Stimulated activated CD8-positive, alpha-beta memory T cell treated with anti-CD3 and anti-CD28 coated beads, Interleukin-2, amount 100 ng/mL, for 1 hour (primary cell): Measurements from ENCODE around the gene FSTL4.

Experiments
- DNase-seq, 2 donors: peaks; one replicate each; pipeline ENCODE4 v3.0.0-alpha.2; 2020; ENCODE audit warnings: low read depth in 2 of 2

The FSTL4 gene

DNA sequence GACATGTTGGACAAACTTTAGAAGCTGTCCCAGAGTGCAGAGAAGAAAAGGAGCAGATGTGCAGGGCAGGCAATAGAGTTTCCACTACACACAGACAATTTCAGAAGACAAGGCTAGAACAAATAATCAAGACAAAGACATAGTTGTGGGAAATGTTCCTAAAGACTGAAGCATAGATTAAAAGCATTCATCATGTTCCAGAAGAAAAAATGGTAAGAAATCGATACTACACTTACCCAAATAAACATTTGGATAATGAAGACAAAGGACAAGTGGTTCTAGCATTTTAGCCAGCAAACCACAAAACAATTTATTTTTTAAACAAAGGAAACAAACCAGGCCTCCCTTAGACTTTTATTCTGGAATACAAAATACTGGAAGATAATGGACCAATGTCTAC lies 97.9 kb downstream of the FSTL4 start:
- DNase-seq = no peak

DNA sequence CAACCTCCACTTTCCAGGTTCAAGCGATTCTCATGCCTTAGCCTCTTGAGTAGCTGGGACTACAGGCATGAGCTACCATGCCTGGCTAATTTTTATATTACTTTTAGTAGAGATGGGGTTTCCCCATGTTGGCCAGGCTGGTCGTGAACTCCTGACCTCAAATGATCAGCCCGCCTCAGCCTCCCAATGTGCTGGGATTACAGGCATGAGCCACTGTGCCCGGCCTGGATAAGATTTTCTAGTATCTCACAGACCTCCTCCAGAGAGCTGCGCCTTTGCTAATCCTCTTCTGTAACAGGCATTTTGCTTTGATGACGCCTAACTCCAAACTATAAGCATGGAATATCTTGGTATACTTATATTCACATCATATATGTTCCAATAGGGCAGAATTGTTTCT lies 99.4 kb downstream of the FSTL4 start:
- no peak for DNase-seq

DNA sequence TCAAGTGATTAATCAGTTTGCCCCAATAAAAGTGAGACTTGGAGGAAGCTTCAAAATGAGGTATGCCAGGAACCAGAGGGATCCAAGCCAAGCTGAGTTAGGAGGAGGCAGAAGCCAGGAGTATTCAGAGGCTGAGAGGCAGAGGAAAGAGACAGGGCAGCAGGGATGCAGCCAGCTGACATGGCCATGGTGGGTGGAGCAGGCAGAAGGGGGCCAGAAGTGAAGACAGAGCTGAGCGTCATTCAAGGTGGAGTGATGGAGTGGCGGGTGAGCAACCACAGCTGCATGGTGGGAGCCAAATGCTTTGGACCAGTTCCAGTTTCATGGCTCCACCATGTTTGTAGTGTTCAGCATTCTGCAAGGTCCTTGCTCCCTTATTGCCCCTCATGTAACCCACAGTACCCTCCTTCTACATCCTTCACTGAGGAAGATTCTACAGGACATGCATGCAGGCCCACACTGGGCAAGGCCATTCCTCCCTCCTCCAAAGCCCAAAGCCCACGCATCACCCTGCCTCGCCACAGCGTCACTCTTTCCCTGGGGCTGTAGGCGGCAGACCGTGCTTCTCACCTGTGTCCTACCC lies 100.6 kb downstream of the FSTL4 start:
- DNase-seq = no peak

DNA sequence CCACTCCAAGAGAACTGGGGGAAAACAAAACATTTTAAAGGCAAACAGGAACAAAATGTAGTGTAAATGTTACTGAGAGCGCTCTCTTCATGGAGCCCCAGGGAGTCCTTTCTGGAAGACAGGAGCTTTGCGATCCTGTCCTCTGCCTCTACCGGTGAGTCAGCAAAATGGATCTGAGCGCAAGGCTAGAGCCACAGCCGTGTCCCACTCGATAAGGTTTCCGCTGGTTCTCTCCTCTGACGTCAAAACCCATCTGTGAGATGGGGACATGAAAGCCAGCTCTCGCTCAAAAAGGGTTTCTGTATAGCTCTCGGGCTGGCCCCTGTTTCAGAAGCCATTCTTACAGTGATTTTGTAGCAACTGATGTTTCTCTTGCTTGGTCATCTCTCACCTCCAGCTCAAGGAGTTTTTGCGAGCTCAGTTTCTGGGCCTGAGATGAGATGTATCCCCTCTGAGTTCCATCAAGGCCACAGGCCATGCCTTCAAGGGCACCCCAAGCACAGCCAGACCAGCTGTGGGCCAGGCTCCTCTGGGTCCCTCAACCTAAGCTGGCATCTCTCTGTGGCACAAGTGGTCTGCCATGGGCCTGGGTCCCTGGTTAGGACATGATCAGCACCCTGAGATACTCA lies 101.6 kb downstream of the FSTL4 start:
- DNase-seq = no peak

DNA sequence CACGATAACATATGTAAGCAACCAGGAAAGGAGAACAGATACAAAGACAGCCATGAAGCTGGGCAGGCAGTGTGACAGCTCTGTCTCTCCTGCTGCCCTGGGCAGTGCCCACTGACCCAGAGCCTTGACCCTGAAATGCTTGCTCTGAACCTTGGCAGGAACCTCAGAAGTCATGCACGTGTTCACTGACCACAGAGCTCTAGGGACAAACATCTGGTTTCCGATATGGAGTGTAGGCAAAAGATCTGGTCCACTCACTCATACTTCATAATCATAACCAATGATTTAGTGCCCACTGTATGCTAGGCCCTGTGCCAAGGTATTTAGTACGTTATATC lies 102.6 kb downstream of the FSTL4 start:
- no peak for DNase-seq

DNA sequence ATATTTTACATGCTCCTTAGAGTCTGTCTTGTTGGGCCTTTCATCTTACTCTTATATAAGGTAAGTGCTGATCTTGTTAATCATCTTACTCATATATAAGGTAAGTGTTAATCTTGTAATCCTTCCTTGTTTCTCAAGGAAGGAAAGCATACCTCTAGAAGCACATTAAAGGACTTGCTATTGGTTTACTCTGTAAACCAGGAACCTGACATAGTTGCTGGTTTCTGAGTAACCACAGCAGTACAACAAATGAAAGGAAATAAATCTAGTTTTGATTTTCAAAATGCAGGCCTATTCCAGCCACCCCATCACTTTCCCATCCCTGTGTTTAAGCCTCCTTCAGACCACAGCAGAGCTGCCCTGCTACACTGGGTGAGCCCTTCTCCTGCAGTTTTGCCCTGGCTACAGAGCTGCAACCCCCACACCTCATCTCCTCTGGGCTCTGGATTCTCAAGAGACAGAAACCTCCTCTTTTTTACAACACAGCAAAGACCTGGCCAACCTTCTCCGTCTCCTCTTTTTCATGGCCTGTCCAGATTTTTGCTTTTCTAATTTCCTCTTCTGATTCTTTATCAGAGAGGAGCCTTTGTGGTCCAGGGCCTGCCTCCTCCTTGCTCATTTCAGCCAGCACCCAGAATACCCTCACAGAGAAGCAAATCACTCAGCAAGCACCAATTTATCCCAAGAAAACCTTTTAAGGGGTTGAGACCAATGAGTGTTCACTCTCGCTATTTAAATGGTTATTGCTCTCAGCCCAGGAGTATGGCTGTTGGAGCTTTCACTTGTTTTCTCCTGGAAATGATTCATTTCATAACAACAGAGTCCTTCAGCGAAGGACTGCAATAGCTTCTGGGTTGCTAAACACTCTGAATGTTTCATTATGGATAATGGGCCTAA lies 103.2 kb downstream of the FSTL4 start:
- DNase-seq = no peak

DNA sequence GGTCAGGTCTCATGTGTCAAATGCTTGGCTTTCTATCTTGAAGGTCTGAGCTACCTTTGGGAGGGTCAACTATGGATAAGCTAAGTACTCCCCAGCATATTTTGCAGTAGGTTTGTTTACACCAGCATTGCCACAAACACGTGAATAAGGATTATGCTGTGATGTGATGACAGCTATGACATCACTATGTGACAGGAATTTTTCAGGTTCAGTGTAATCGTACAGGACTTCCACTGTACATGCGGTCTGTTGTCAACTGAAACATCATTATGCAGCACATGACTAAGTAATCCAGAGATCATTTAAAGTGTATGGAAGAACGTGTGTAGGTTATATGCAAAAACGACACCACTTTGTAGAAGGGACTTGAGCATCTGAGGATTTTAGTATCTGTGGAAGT lies 104.0 kb downstream of the FSTL4 start:
- no peak for DNase-seq

DNA sequence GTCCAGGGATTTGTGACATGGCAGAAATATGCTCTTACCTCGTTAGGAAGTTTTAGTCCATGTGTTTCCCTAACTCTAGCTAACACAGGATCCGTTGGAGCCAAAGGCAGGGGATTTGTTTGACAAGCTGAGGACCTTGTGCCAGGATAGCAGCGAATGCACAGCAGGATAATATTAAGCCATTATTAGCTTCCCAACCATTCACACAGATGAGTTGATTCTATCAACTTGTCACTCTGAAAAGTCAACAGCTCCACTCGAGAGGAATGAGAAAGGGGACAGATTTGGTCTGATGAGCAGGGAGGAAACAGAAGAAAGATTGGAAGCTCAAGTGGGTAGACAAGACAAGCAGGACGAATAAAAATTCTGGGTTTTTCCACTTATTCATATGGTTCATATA lies 106.2 kb downstream of the FSTL4 start:
- no peak for DNase-seq

DNA sequence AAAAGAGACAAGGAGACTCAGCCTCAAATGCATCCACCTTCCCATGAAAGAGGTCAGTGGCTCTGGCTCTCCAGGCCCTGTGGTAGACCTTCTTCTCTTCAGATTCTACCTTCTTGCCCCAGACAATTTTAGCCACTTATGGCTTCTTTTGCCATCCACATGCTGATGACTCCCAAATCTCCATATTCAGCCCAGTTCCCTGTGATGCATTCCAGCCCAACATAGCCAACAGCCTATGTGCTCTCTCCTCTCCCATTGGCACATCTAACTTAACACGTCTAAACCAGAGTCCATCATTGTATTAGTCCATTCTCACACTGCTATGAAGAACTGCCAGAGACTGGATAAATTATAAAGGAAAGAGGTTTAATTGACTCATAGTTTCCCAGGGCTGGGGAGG lies 108.8 kb downstream of the FSTL4 start:
- DNase-seq = no peak

DNA sequence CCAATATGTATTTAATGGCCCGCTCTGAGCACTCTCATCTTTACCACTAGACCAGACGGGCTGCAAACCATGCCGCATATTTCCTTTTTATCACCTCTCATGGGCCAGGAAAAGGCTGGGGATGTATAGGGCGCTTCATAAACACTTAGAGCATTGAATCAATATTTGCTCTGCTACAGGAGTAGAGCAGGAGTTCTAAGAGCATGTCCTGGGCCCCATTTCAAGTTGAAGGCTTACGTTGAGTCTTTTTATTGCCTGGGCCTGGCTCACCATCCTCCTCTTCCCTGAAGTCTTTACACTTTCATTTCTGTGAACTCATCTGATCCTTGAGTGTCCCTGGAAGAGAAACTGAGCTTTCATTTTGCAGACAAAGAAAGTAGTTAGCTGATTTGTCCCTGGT lies 112.4 kb downstream of the FSTL4 start:
- DNase-seq = no peak

DNA sequence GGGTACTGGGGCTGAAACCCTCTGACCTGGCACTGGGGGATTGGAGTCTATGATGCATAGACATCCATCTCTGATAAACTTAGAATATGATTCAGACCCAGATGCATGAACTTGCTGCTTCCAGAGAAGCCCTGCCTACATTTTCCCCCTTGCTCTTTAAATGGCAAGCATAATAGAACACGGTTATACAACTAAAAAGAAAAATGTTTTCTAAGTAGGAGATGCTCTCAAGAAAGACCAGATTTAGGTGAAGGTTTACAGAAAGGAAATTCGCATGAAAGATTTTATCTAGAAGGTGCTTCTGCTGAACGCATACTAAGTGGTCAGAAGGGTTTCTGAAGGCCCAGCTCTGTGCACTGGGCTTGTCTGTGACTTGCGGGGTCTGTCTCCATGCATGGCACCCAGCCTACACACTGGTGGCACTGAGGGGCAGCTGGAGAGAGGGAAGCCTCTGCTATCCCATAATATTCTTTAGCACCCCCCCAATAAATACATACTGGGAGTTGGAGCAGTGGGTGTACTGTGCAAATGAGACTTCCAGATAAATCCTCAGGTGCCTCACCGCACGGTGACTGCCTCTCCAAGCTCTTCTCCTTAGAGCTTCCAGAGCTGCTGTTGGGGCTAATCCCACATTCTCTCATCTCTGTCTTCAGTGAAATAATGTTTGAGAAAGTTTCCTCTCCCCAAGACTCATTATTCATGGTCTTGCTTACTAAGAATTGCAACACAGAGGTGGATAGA lies 114.6 kb downstream of the FSTL4 start:
- no peak for DNase-seq

DNA sequence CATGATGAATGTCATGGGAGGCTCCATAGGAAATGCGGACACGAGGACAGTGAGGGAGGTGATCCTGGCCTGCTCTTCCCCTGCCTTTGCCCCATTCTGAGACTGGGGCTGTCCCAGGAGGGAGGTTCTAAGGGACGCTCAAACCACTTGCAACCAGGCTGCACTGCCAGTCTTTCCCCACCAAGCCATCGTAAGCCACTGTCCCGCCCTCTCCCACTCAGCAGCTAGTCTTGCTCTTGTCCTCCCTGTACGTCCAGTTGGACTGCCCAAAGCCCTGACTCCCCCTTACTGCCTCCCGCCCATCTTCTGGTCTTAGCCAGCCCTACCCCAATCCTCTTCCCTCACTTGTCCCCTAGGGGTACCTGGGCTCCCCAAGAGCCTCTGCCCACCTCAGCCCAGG lies 115.7 kb downstream of the FSTL4 start:
- DNase-seq = no peak

DNA sequence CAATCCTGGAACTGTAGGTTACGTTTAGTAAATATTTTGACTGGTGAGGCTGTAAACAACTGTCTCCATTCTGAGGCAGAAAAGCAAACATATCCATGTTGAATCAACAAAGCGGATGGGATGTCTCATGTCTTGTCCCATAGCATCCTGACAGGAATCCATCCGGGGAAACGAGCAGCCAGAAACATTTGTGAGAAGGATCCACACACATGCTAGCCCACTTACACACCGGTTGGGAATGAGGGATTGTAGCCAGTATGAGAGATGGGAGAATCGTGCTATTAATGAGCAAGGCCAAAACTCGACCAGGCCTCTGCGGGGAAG lies 117.5 kb downstream of the FSTL4 start:
- no peak for DNase-seq

DNA sequence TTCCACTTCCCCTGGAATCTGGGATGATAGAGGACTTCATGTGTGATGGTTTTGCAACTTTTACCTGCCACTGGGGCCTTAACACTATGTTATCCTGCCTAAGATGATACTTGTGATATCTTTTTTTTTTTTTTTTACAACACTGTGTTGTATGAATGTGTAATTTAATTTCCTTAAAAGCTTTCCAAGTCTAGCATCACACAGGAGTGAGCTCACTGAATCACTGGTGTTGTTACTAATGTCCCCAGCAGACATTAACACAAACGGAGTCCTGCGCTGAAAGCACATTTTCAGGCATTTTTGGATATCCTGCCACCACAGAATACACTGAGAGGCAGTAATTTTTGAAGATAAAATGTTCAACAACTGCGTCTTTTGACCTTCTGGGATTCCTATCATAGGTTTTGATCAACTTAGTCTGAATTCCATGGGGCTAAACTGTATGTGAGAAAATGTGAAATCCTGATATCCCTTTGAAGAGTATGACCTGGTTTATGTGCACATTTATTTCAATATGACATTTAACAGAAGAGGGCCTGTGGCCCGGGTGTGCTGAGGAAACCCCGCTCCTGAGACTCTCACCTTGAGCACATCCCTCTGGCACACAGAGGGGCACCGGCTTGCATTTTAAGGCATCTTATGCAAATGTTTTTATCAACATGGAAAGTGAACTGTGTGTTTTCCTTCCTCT lies 118.0 kb downstream of the FSTL4 start:
- no peak for DNase-seq

DNA sequence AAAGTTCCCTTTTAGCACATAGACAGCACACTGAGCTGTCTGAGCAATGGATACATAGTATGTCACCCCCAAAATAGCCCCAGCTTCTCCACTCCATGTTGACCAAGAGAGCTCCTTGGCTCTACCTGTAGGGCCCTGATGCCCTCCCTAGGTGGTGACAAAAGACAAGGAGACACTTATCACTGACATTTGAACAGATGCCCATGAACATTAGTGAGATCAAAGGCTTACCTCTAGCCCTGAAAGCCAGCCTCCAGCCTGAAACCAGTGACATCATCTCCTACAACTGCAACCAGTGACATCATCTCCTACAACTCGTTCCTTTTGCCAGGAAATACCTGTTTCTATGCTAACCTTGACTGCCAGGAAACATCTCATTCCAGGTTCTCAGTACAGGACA lies 122.7 kb downstream of the FSTL4 start:
- DNase-seq = no peak

DNA sequence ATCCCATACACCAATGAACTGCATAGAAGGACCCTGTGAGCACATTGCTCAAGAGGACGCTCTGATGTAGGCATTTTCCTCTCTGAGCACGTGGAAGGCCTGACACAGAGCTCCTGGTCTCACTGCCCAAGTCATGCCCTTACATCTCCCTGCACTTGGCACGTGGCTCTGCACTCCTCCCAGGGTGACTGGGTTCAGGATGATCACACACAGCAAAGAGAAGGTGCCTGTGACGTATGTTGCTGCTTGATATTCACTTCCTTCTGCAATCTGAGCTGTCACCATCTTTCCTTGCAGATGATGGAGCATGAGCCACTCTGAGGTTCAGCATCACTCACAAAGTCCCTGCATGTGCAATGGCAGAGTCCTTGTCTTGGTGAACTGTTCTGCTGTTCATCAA lies 125.2 kb downstream of the FSTL4 start:
- DNase-seq = no peak

DNA sequence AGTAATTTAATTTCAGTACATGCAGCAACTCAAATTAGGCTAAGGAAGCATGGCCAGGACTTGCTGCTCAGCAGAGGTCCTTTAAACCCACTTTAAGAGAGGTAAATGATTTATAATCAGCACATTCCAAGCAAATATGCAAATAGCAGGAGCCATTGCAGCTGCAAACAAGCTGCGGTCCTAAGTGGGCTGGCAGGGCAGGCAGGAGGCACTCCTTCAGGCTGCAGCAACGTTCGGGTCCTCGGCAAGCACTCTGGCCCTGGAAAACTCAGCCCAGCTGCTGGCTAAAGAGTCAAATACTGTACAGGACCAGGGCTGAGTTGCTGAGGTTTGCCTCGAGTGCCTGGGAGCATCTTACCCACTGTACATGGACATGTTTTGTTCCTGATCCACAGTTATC lies 126.9 kb downstream of the FSTL4 start:
- no peak for DNase-seq

DNA sequence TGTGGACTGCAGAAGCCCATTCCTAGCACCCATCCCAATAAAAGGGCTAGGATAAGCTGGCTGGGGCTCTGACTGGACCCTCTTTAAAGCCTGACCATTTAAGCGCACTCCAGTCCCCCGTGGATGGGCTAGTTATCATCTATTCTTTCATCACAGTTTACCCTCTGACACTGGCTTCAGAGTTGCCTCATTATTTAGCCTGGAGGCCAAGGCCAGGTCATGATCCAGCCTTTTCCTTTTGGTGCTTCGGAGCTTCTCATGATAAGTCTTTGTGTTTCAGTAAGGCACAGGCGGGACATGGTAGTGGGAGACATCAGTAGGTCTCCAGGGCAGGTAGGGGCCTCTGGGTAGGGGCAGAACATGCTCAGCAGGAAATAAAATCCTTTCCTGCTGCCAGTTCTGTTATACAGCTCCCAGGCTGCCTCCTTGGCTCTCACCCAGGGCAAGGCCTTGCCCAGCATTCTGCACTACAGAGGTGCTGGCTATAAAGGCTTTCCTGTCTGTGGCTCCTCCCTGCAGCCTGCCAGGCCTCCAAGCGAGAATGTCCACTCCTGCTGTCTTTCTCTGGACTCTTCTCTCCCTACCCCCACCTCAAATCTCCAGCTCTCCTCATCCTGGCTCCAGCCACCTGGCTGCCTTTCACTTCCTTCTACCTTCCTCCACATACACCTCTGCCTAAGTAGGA lies 128.8 kb downstream of the FSTL4 start:
- no peak for DNase-seq

DNA sequence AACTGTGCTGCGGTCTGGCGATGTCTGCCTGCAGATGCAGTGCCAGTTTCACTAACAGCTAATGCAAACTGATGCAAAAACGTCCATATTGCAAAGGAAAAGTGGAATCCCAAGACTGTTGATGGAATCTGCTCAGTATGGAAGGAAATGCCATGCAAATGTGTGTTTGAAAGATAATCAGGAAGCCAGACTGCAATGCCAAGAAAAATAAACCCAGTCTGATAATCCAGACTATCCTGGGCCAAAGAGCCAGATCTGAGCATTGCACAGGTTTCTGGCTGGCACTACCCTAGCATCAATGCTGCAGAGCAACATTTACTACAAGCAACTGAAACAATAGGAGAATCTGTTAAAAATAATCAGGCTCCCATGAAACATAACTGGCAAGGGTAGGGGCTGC lies 130.3 kb downstream of the FSTL4 start:
- no peak for DNase-seq

DNA sequence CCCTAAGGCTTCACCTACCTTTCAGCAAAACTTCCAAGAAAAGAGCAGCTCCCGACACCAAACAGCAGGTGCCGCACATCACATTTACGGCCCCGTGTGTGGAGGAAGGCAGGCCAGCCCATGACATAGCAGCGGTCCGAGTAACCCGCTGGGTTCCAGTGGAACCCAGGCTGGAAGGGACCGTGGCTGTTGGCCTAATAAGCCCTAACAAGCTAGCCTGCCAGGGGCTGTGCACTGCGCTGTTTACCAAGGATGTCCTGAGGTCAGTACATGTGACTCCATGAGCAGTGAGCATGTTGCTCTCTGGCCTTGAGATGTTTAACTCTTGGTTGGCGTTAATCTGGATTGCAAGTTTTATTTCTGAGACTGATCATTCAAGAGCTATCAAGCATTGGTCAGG lies 131.5 kb downstream of the FSTL4 start:
- DNase-seq = no peak

DNA sequence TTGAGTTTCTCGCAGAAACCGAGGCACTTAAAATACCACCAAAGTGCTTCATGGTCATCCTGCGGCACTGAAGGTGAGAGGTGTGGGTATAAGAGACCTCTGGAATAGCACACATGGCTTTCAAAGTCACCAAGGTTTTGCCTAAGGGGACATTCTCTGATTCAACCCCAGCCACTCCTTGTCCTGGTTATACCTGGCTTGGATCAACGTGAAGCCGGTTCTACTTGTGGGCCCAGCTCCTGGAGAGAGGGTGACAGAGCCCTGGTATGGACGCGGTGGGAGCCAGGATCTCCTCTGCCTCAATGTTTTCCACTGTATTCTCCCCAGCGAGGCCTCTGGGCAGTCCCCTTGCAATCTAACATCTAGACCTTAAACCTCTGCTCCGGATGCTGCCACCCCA lies 132.0 kb downstream of the FSTL4 start:
- no peak for DNase-seq
